GM19467 (cell line): ENCODE data around the gene UTY.

ENCODE experiments used
- ATAC-seq: cut with Tn5 transposase; IDR thresholded peaks from one replicate; pipeline ENCODE4 v1.9.1; 2021; ENCODE audit warnings: mild to moderate bottlenecking, moderate library complexity; ENCODE audit not compliant: unreplicated experiment

UTY gene

DNA sequence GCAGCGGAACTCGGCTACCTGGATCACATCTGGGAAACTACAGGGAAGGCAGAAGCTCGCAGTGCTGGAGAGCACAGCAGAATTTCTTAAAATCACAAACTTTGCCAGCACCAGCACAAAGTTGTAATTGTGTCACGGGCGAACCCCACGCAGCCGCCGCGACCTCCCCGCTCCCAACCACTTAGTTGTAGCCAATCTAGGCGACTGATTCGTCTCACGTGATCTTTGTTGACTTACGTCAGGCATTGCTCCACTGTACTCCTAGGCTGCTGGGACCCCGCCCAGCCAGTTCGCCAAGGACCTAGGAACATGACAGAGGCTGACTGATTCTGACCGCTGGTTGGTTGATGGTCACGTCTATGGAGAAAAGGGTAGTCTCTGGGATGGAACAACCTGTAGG lies at the start of gene UTY:
UTY (minus strand) TSS at position 206 of the 400 bp plus-strand sequence. CDS start 368 bp downstream, outside the sequence.
- no peak for ATAC-seq

- ATAC-seq: no peak
These were observed 40.6 kb upstream of the UTY start for GRCh38 chrY:13520474-13520873.

DNA sequence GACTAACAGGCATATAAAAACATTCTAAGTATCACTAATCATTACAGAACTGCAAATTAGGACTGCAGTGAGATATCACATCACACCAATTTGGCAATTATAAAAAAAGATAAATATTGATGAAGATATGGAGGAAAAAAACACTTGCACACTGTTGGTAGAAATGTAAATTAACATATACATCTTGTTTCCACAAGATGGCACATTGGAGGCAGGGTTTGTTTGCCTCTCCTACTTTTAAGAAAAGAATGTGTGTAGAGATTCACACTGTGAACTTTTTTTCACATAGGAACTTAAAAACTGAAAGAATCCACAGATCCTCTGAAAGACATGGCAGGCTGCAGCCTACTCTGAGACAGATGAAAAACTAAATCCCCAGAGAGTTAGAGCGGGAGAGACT lies 21.4 kb upstream of the UTY start:
- ATAC-seq: no peak

GRCh38 chrY:13493737-13494136 lies 13.9 kb upstream of the UTY start:
- ATAC-seq: no peak

GRCh38 chrY:13492408-13492807 lies 12.6 kb upstream of the UTY start:
- no peak for ATAC-seq

- no peak for ATAC-seq
These were observed 8.9 kb upstream of the UTY start for GRCh38 chrY:13488738-13489137.

DNA sequence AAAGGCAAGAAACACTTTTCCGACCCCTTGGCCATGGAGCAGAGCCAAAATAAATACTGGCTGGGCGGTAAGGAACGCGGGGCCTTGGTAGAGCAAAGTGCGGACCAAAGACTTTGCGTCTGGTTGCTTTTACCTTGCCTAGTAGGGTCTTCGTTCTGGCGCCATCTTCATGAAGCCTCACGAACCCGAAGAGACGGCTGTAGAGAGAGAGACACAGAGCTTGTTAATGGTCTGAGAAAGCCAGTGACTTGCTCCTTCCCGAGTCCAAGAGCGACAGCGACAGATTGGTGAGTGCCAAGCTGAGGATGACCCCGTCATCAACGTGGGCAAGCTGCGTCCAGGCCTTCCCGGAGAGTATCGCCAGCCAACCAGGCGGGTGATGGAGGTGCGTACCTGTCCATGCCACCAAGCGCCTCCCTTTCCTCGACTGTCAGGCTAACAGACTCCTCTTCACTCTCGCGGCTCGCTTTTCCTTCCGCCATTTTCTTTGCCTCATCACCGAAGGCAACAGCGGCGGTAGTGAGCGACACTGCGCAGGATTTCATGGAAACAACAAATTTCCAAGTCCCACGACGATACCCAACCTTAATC lies 617 bp downstream of the UTY start:
- no peak for ATAC-seq

GRCh38 chrY:13478126-13478785 lies 1.6 kb downstream of the UTY start:
- no peak for ATAC-seq

DNA sequence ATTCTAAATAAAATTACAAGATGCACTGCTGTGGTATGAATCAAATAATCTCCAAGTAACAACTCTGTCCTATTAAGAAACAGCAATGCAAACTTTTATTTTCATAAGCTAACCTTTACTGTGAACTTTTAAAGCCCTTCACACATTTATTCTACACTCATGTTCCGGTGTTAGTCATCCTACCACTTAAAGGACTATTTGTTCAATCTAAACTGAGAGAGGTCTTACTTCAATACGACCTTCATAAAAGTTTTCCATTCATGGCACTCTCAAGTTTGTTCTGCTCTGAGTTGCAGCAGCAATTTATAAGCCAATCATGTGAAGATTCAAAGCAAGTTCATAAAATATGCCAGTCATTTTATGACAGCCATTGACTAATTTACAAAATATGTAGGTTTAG lies 4.8 kb downstream of the UTY start:
- ATAC-seq: no peak

- ATAC-seq: no peak
These were observed 28.3 kb downstream of the UTY start for GRCh38 chrY:13451572-13451971.

GRCh38 chrY:13450596-13451130 lies 29.2 kb downstream of the UTY start:
- ATAC-seq: no peak

GRCh38 chrY:13445566-13445965 lies 34.3 kb downstream of the UTY start:
- no peak for ATAC-seq

DNA sequence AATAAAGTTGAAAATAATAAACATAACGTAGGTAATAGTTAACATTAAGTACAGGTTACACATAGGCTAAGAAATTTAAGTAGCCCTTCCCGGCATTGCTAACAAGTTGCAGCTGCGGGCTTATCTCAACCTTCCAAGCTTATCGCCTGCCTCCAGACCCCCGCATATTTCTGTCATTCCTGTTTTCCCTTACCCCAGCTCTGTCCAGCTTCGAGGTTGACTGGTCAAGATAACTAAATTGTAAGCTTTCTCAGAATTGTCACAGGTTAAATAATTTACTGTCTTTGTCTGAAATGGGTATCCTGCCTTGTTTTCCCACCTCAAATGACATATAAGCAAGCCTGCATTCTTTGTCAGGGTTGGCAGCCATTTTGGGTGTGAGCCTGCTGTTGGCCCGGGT lies 36.7 kb downstream of the UTY start:
- ATAC-seq: no peak

- ATAC-seq: no peak
These were observed 39.0 kb downstream of the UTY start for GRCh38 chrY:13440811-13441210.

GRCh38 chrY:13435968-13436937 lies 43.6 kb downstream of the UTY start:
- ATAC-seq: no peak

DNA sequence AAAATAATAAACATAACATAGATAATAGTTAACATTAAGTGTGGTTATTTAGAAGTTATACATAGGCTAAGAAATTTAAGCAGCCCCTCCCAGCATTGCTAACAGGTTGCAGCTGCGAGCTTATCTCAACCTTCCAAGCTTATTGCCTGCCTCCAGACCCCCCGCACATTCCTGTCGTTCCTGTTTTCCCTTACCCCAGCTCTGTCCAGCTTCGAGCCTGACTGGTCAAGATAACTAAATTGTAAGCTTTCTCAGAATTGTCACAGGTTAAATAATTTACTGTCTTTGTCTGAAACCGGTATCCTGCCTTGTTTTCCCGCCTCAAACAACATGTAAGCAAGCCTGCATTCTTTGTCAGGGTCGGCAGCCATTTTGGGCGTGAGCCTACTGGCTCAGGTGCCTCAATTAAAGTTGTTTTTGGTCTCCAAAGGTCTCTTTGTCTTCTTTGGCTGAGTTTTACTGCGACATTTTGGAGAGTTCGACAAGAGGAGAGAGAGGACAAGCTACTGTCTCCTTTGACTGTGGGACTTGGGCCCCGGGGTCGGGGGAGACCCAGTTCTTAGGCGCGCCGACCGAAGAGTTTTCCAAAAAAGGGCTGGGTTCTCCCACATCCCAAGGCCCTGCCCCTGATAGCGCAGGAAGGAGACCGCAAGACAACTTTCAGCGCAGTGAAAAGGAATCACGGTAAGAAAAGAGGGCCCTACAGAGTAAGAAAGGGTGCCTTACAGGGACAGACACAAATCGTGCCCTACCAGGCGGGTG lies 44.4 kb downstream of the UTY start:
- no peak for ATAC-seq

- ATAC-seq: no peak
These were observed 47.4 kb downstream of the UTY start for GRCh38 chrY:13432293-13433025.

GRCh38 chrY:13429551-13429950 lies 50.3 kb downstream of the UTY start:
- no peak for ATAC-seq

DNA sequence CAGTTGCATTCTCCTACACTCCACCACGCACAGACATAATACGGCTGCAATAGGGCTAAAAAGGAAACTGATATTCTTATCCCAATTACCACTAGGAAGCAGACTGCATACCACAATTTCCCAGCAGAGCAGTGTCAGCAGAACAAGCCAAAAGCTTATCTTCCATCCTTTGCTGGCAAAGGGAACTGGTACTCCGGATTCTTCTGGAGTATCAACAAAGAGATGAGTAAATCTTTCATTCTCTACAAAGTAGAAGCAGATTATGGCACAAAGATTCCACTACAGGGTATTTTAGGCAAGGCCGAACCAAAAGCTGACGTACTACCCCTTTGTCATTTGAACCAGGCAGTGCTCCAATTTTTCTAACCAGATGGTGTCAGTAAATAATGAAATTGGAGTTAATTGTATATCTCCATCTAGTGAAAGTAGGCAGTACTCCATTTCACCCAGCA lies 56.5 kb downstream of the UTY start:
- ATAC-seq: no peak
